Stimulated activated CD8-positive, alpha-beta memory T cell treated with anti-CD3 and anti-CD28 coated beads, Interleukin-2, amount 100 ng/mL, for 48 hours (primary cell): ENCODE results near the gene KLHDC2.
"Not testable (repeated sequence)": the region's sequence is repeated elsewhere in the genome, so short reads cannot be mapped to it uniquely, and the experiment has no call there.

Source experiments
- DNase-seq, 2 donors: peaks; one replicate each; pipeline ENCODE4 v3.0.0-alpha.2; 2020; ENCODE audit warnings: low read depth in 2 of 2

KLHDC2 gene, protein sequence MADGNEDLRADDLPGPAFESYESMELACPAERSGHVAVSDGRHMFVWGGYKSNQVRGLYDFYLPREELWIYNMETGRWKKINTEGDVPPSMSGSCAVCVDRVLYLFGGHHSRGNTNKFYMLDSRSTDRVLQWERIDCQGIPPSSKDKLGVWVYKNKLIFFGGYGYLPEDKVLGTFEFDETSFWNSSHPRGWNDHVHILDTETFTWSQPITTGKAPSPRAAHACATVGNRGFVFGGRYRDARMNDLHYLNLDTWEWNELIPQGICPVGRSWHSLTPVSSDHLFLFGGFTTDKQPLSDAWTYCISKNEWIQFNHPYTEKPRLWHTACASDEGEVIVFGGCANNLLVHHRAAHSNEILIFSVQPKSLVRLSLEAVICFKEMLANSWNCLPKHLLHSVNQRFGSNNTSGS

GRCh38 chr14:49767571-49768300, at the start of gene KLHDC2:
Gene KLHDC2 (plus strand): TSS chr14:49768153. CDS start chr14:49768469, 316 bp downstream.
- DNase-seq = peak; percentile 82 to 84

- no peak for DNase-seq
These were observed 47.2 kb upstream of the KLHDC2 start for GRCh38 chr14:49720744-49721143.

DNA sequence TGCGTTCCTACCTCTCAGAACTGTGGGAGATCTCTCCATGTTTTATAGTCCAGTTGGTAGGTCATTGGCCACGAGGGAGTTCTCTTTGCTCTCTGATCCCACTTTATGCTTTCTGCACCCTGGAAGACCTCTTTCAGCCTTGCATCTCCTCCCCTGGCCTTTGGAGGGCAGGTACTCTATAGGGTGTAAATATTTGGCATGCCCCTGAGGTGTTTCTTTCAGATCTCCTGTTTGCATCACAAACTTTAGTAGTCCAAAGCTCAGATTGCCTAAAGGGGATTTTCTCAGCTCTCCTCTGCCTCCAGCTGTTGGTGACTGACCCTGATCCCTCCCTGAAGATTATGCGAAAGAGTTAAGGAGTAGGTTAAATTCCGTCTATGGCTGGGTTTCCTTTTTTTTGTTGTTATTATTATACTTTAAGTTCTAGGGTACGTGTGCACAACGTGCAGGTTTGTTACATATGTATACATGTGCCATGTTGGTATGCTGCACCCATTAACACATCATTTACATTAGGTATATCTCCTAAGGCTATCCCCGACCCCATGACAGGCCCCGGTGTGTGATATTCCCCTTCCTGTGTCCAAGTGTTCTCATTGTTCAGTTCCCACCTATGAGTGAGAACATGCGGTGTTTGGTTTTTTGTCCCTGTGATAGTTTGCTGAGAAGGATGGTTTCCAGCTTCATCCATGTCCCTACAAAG, 46.1 kb upstream of the KLHDC2 start:
- not testable (repeated sequence) for DNase-seq

DNA sequence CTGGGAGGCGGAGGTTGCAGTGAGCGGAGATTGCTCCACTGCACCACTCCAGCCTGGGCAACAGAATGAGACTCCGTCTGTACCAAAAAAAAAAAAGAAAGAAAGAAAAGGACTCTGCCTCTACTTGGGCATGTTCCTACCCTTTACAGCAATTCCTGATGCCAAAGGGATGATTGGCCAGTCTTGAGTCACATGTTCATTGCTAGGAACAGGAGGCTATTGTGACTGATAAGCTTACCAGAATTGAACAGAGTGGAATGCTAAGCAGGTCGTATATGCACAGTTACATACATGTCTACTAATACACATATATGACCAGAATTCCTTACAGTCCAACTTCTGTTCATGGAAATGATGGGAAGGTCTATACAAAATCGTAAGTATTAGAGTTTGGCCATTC, 40.8 kb upstream of the KLHDC2 start:
- DNase-seq = no peak

DNA sequence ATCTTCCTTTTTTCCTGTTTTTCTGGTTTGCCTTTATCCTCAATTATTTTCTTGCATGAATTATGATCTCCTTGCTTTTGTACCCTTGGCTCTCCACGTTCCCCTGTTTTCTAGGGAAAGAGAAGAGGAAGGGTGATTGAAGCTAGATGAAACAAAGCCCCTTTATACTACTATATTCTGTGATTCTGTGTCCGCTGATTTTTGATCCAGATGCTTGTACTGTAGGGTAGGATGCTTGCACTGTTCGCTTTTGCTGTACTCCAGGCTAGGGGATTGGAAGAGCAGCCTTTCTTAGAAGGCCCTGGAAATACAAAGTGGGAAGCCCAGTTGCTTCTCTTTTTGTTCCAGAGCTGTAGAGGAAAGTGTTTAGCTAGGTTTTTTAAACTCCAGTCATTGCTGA, 35.1 kb upstream of the KLHDC2 start:
- no peak for DNase-seq

DNA sequence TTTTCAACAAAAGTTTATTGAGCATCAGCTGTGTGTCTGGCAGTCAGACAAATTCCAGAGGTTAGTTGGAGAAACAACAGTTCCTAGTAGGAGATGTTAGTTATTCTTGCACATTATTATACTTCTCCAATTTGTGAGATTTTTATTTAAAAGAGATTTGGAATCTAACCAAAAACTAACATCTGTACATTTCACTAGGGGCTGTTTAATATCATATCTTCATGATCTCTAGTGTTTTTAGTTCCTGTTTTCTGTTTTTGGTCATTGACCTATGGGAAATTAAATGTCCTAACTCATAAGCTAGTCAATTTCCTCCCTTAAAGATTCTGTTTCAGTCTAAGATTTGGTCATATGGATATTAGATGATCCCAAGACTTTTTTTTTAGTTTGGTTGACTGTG, 34.1 kb upstream of the KLHDC2 start:
- DNase-seq = no peak

DNA sequence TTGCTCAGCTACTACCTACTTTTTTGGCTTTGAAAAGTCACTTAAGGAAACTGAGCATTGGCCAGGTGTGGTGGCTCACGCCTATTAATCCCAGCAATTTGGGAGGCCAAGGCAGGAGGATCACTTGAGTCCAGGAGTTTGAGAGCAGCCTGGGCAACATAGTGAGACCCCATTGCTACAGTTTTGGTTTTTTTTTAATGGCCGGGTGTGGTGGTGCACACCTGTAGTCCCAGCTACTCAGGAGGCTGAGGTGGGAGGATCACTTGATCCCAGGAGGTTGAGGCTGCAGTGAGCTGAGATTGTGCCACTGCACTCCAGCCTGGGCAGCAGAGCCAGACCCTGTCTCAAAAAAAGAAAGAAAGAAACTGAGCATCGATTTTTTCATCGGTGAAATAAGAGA, 32.3 kb upstream of the KLHDC2 start:
- not testable (repeated sequence) for DNase-seq

DNA sequence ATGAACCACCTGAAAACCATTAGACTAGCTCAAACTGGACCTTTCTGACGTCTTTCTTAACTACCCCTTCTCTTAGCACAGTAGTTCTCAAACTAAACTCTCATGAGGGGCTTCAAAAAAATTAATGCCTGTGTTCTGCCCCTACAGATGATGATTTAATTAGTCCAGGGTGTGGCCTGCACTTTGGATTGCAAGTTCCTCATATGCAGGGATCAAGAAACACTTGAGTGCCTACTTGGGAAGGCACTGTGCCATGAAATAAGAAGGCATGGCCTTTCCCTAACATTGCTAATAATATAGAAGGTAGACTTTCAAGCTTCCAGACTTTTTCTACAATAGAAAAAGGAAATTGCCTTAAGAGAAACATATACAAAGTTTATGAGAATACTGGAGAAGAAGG, 22.8 kb upstream of the KLHDC2 start:
- DNase-seq = no peak

DNA sequence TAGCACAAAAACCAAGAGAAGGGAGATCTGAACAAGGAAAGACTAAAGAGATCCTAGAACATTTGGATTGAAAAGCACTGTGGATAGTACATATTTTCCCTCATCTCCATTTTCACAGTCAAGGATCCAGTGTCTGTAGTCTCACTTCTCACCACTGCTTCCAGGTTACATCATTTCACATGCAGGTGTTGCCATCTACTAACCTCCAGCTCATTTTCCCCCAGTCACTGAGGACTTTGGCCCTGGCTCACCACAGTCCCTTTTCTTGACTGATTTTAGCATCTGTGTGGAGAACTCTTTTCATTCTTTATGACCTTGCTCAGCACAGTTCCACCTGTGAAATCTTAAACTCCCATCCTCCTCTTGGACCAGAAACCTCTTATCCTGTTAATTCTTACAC, 21.5 kb upstream of the KLHDC2 start:
- not testable (repeated sequence) for DNase-seq

- DNase-seq = no peak
These were observed 13.3 kb upstream of the KLHDC2 start for GRCh38 chr14:49754570-49755097.

GRCh38 chr14:49755378-49755777, 12.6 kb upstream of the KLHDC2 start:
- DNase-seq = no peak

DNA sequence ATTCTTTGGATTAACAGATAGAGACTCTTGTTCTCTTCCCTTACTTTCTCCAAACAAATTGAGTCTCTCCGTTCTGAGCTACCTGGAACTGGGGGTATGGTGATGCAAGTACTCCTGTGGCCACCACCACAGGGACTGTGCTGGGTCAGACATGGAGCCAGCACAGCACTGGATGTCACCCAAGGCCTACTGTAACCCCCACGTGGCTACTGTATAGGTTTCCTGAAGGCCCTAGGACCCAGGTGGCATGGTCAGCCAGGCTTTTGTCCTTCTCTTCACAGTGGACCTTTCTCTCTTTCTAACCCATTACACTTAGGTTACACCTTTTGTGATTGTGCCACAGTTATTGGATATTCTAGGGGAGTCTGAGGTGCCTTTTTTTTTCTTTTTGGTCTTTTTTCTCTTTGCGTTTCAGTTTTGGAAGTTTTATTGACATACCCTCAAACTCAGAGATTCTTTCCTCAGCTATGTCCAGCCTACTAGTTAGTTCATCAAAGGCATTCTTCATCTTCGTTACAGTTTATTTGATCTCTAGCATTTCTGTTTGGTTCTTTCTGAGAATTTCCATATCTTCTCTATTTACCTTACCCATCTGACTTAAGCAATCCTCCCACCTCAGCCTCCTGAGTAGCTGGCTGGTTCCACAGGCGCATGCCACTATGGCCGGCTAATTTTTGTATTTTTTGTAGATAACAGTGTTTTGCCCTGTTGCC, 6.0 kb upstream of the KLHDC2 start:
- no peak for DNase-seq

- no peak for DNase-seq
These were observed 1.1 kb upstream of the KLHDC2 start for GRCh38 chr14:49766839-49767238.

GRCh38 chr14:49767270-49767570, 733 bp upstream of the KLHDC2 start:
- no peak for DNase-seq

DNA sequence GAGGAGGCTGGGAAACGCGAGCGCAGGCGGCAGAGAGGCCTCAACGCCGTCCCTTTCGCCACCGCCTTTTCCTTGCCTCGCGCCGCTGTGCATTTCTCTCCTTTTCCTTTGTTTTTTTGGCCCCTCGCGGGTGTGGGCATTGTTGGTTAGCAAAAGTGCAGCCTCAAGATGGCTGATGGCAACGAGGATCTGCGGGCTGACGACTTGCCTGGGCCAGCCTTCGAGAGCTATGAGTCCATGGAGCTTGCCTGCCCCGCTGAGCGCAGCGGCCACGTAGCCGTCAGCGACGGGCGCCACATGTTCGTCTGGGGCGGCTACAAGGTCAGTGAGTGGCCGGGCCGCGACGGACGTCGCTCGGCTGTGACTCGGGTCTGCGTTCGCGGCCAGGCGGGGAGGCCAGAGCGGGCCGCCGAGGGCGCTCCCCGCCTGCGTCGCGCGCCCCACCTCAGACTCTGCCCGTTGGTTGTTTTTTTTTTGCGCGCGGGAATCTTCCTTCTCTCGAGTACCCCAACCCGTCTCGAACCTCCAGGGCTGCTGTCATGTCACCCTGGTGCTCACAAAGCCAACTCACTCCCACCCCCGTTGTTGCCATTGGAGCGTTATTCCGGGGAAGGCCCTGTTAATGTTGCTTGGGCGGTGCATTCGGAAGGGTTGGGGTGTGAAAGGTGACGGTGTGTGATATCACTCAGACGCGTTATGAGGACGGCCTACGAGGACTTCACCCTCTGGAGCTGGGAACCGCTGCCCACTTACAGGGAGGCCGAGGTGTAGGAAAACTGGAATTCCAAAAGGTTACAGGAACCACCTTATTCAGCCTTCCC, 558 bp downstream of the KLHDC2 start:
- peak; percentile 42 to 64 for DNase-seq

- no peak for DNase-seq
These were observed 1.2 kb downstream of the KLHDC2 start for GRCh38 chr14:49769171-49769570.

DNA sequence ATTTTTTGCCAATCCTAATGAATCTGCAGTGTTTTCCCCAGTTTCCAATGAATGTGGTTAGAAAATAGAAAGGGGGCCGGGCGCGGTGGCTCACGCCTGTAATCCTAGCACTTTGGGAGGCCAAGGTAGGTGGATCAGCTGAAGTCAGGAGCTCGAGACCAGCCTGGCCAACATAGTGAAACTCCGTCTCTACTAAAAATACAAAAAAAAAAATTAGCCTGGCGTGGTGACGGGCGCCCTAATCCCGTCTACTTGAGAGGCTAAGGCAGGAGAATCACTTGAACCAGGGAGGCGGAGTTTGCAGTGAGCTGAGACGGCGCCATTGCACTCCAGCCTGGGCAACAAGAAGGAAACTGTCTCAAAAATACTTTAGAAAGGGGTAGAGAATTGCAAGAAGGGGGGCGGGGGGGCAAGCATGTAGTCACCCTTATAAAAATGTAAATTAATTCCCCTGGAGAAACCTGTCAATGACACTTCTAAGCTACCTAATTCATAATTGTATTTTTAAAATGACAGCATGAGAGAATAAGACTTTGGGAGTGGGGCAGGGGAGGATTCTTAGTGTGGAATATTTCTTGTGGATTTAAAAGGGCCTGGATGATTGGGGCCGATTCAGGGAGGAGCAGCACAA, 1.7 kb downstream of the KLHDC2 start:
- DNase-seq = no peak

DNA sequence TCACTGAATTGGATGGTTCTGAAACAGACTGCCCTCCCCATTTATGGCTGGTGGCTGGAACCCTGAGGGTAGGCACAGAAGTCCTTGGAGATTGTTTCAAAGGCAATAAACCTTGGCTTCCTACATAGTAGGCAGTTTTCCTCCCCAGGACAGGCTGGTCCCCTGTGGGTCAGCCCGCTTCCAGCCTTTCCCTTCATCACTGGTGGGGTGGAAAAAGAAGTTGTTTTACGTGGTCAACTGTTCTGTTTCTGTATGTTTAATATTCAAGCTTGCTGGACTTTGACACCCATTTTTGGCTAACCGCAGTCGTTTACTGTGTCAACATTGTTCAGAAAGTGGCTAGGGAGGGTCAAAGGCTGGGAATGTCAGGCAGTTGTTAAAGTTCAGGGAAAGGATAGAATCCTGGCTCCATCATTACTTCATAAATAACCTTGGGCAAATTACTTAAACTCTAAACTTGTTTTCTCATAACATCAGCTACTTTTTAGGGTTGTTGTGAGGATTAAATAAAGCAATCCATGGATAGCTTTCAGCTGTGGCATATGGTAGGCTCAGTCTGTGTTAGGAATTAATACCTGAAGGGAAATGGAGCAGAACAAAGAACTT, 2.4 kb downstream of the KLHDC2 start:
- no peak for DNase-seq

DNA sequence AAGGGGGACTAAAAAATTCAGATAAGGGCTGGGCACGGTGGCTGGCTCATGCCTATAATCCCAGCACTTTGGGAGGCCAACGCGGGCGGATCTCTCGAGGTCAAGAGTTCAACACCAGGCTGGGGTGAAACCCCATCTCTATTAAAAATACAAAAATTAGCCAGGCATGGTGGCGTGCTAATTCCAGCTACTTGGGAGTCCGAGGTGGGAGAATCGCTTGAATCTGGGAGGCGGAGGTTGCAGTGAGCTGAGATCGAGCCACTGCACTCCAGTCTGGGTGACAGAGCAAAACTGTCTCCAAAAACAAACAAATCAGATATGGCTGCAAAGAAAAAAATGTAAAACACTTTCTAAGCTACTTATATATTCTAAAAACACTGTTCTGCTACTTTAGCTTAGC, 3.7 kb downstream of the KLHDC2 start:
- not testable (repeated sequence) for DNase-seq

- no peak for DNase-seq
These were observed 6.2 kb downstream of the KLHDC2 start for GRCh38 chr14:49774106-49774505.
